NCI-H748 (cell line): ENCODE data around the gene MYF6.

ENCODE experiments used
- DNase-seq: peaks from one replicate; lab custom pipeline; 2025; ENCODE audit not compliant: unreplicated experiment; lab: John Stamatoyannopoulos, UW

Gene MYF6

GRCh38 chr12:80754274-80754673 is 46.8 kb downstream of the MYF6 start:
- DNase-seq = no peak

DNA sequence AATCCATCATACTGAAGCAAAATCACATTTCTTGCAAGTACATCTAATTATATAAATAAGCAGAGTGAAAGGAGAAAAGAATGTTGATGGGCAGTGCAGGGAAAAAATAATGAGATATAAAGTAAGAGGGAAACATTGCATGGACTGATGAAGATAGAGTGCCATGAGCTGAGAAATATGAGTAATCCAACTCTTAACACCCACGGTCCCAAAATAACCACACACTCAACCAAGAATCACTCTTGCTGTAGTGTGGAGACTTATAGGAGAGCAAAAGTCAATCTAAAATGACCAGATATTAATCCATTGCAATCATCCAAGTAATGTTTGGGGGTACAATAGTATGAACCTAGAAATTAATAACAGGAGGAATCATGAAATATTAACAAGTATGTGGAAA is 49.4 kb downstream of the MYF6 start:
- DNase-seq = no peak
